HepG2 (cell line): ENCODE measurements around the gene MGAT5. TPM values are rescaled to one million over a fixed set of nuclear protein-coding genes. Genes with fewer than 3 reads are reported as not detected.

ENCODE experiments used
- DMAP1 ChIP-seq: IDR thresholded peaks from 2 replicates; pipeline ENCODE4 v1.6.1; 2016
- EHMT2 ChIP-seq: fragments of 200-600 bp; sonication (generic); IDR thresholded peaks from 2 replicates; pipeline ENCODE4 v1.7.0; 2017; ENCODE audit warnings: antibody characterized with exemption, low read depth, low read length, borderline replicate concordance
- FOXK2 ChIP-seq: fragments of 450-650 bp; IDR thresholded peaks from 2 replicates; pipeline ENCODE4 v1.6.1; 2016
- HDAC2 ChIP-seq: sonication (generic); formaldehyde crosslinking; IDR thresholded peaks from 2 replicates; pipeline ENCODE4 v1.4.0; 2020; ENCODE audit warnings: missing genetic modification reagents
- HDAC6 ChIP-seq: fragments of 200-600 bp; sonication (generic); IDR thresholded peaks from 2 replicates; pipeline ENCODE4 v1.7.0; 2017; ENCODE audit warnings: mild to moderate bottlenecking, antibody characterized with exemption, low read length, low read depth
- HNF4G ChIP-seq, 2 experiments: sonication (generic) in 1 of 2; formaldehyde crosslinking in 1 of 2; IDR thresholded peaks; 2 replicates each; pipeline versions ENCODE4 v1.4.0 to v1.6.1; 2011 to 2020; ENCODE audit warnings: borderline replicate concordance in 2 of 2, low read depth in 2 of 2, mild to moderate bottlenecking in 2 of 2, low read length in 1 of 2, missing genetic modification reagents in 1 of 2, moderate library complexity in 1 of 2
- MAX ChIP-seq: IDR thresholded peaks from 2 replicates; pipeline ENCODE4 v1.6.1; 2012; ENCODE audit warnings: inconsistent platforms
- PHF8 ChIP-seq: sonication (generic); formaldehyde crosslinking; IDR thresholded peaks from 2 replicates; pipeline ENCODE4 v1.5.0; 2020; ENCODE audit warnings: missing genetic modification reagents
- RFX3 ChIP-seq: IDR thresholded peaks from 2 replicates; pipeline ENCODE4 v1.6.1; 2016; ENCODE audit warnings: missing biosample characterization, missing genetic modification reagents
- SIX1 ChIP-seq: sonication (generic); formaldehyde crosslinking; IDR thresholded peaks from 2 replicates; pipeline ENCODE4 v1.4.0; 2020; ENCODE audit warnings: missing genetic modification reagents, borderline replicate concordance
- SRSF9 ChIP-seq: fragments of 200-400 bp; formaldehyde crosslinking; IDR thresholded peaks from 2 replicates; pipeline ENCODE4 v1.6.1; 2018; ENCODE audit warnings: borderline replicate concordance, mild to moderate bottlenecking, low read depth, low read length; ENCODE audit not compliant: insufficient read depth, poor library complexity, severe bottlenecking
- TEAD3 ChIP-seq: optimal IDR thresholded peaks from 2 replicates; pipeline ENCODE3; 2016; ENCODE audit warnings: borderline replicate concordance
- TFAP4 ChIP-seq: sonication (generic); IDR thresholded peaks from 2 replicates; pipeline ENCODE4 v1.6.1; 2016; ENCODE audit warnings: low read depth, borderline replicate concordance
- XRCC5 ChIP-seq: fragments of 200-400 bp; formaldehyde crosslinking; optimal IDR thresholded peaks from 2 replicates; pipeline ENCODE3; 2017; ENCODE audit warnings: mild to moderate bottlenecking, low read length
- ZBTB38 ChIP-seq: sonication (generic); formaldehyde crosslinking; IDR thresholded peaks from 2 replicates; pipeline ENCODE4 v1.5.1; 2020; ENCODE audit warnings: mild to moderate bottlenecking, missing genetic modification reagents
- ZNF101 ChIP-seq: sonication (generic); formaldehyde crosslinking; IDR thresholded peaks from 2 replicates; pipeline ENCODE4 v1.4.0; 2020; ENCODE audit warnings: mild to moderate bottlenecking, low read depth, missing genetic modification reagents, borderline replicate concordance
- ZNF142 ChIP-seq: sonication (generic); formaldehyde crosslinking; IDR thresholded peaks from 2 replicates; pipeline ENCODE4 v1.4.0; 2020; ENCODE audit warnings: missing genetic modification reagents
- ZNF350 ChIP-seq: sonication (generic); formaldehyde crosslinking; IDR thresholded peaks from 2 replicates; pipeline ENCODE4 v1.4.0; 2020; ENCODE audit warnings: mild to moderate bottlenecking, low read depth, missing genetic modification reagents, borderline replicate concordance
- ZNF451 ChIP-seq: sonication (generic); formaldehyde crosslinking; IDR thresholded peaks from 2 replicates; pipeline ENCODE4 v1.5.0; 2020; ENCODE audit warnings: mild to moderate bottlenecking, missing genetic modification reagents
- ZNF496 ChIP-seq: sonication (generic); formaldehyde crosslinking; IDR thresholded peaks from 2 replicates; pipeline ENCODE4 v1.8.1; 2023; ENCODE audit warnings: mild to moderate bottlenecking, moderate library complexity, missing genetic modification reagents; ENCODE audit not compliant: insufficient replicate concordance
- ZNF530 ChIP-seq: sonication (generic); formaldehyde crosslinking; IDR thresholded peaks from 2 replicates; pipeline ENCODE4 v1.5.0; 2020; ENCODE audit warnings: low read depth, mild to moderate bottlenecking, missing genetic modification reagents
- ZNF546 ChIP-seq: sonication (generic); formaldehyde crosslinking; conservative IDR thresholded peaks from 2 replicates; pipeline ENCODE4 v1.8.1; 2023; ENCODE audit warnings: mild to moderate bottlenecking, missing genetic modification reagents
- ZNF549 ChIP-seq: sonication (generic); formaldehyde crosslinking; IDR thresholded peaks from 2 replicates; pipeline ENCODE4 v1.5.0; 2020; ENCODE audit warnings: missing genetic modification reagents
- ZNF749 ChIP-seq: sonication (generic); formaldehyde crosslinking; IDR thresholded peaks from 2 replicates; pipeline ENCODE4 v1.8.0; 2022; ENCODE audit warnings: mild to moderate bottlenecking, missing genetic modification reagents, moderate library complexity, borderline replicate concordance
- polyA plus RNA-seq, 8 experiments: library from polyadenylated mRNA; depleted of rRNA in 3 of 8; stranded (reverse) in 7 of 8; unstranded in 1 of 8; fragments of >200 nt; fragmentation: Illumina TruSeq in 4 of 8; extraction: Trizol in 4 of 8; gene quantifications; 2 replicates each; pipeline versions ENCODE4 v1.2.1 to v1.2.3, GENCODE V29; 2011 to 2016; ENCODE audit warnings: low read depth in 4 of 8, missing spikeins in 1 of 8, mixed read lengths in 1 of 8; ENCODE audit not compliant: insufficient read depth in 1 of 8
- total RNA-seq, 5 experiments: library from RNA; depleted of rRNA; stranded (reverse); fragments of >200 nt; fragmentation: Illumina TruSeq; extraction: Trizol; gene quantifications; 2 replicates each; pipeline ENCODE4 v1.2.3, GENCODE V29; 2016; ENCODE audit warnings: low read depth in 1 of 5

The MGAT5 gene
- total and polyA plus RNA-seq, 2 of the 13 experiments (the other 11 are each of a cell fraction or from before 2014, with no cell fraction given): 33.1 to 60.2 TPM

GRCh38 chr2:134457765-134458472, 204.0 kb downstream of the MGAT5 start (continued):
- TF ChIP-seq ZNF546 (CRISPR knock-in tag) (no peak), ZNF101 (CRISPR knock-in tag) (no peak), TEAD3 (peak; percentile 54), HNF4G (IDR thresholded peaks at IDR 0.05; ENCODE audit: borderline replicate concordance, low read depth, low read length) (0 out of 2 replicates have a peak, but pooled peaks have one; percentile 49), HNF4G (CRISPR knock-in tag; IDR thresholded peaks at IDR 0.05; ENCODE audit: borderline replicate concordance, low read depth) (no peak; the same call in 1 of the 2 replicates), ZNF549 (no peak), XRCC5 (no peak), HDAC2 (CRISPR knock-in tag) (peak; percentile 56), ZNF496 (CRISPR knock-in tag) (no peak), DMAP1 (CRISPR knock-in tag) (no peak; the same call in 1 of the 2 replicates), EHMT2 (no peak), PHF8 (no peak), SRSF9 (no peak), MAX (peak; percentile 44), SIX1 (CRISPR knock-in tag) (peak; percentile 46; the same call in 1 of the 2 replicates), ZNF451 (no peak; the same call in 1 of the 2 replicates), RFX3 (CRISPR knock-in tag) (no peak), ZNF530 (CRISPR knock-in tag) (no peak), ZNF350 (CRISPR knock-in tag) (peak; percentile 67), ZBTB38 (CRISPR knock-in tag) (peak; percentile 99), ZNF142 (CRISPR knock-in tag) (no peak), FOXK2 (no peak), ZNF749 (CRISPR knock-in tag) (no peak), TFAP4 (peak; percentile 69; the same call in 1 of the 2 replicates), HDAC6 (no peak)
